Measurements from ENCODE around the gene CMIP.
"Not testable (repeated sequence)": the region's sequence is repeated elsewhere in the genome, so short reads cannot be mapped to it uniquely, and the experiment has no call there.

Gene CMIP

GRCh38 chr16:81577272-81577671 is 132.7 kb downstream of the CMIP start:
- not testable (repeated sequence) for DNase-seq (ENCODE audit: low read depth in 4 of 4, low spot score in 1 of 4)

- DNase-seq (ENCODE audit: low read depth in 4 of 4, low spot score in 1 of 4): no peak
Observed at GRCh38 chr16:81578076-81578475, 133.5 kb downstream of the CMIP start.

- no peak for DNase-seq (ENCODE audit: low read depth in 4 of 4, low spot score in 1 of 4)
Observed at GRCh38 chr16:81578636-81579413, 134.2 kb downstream of the CMIP start.

GRCh38 chr16:81581107-81581506 is 136.5 kb downstream of the CMIP start:
- no peak for DNase-seq (ENCODE audit: low read depth in 4 of 4, low spot score in 1 of 4)

- DNase-seq (ENCODE audit: low read depth in 4 of 4, low spot score in 1 of 4): no peak
Observed at GRCh38 chr16:81582655-81583441, 138.2 kb downstream of the CMIP start.

- no peak for DNase-seq (ENCODE audit: low read depth in 4 of 4, low spot score in 1 of 4)
Observed at GRCh38 chr16:81583893-81584631, 139.5 kb downstream of the CMIP start.

- no peak for DNase-seq (ENCODE audit: low read depth in 4 of 4, low spot score in 1 of 4)
Observed at GRCh38 chr16:81585785-81586184, 141.2 kb downstream of the CMIP start.

- DNase-seq (ENCODE audit: low read depth in 4 of 4, low spot score in 1 of 4): no peak
Observed at GRCh38 chr16:81586417-81586816, 141.8 kb downstream of the CMIP start.

GRCh38 chr16:81586977-81587625 is 142.5 kb downstream of the CMIP start:
- no peak for DNase-seq (ENCODE audit: low read depth in 4 of 4, low spot score in 1 of 4)

GRCh38 chr16:81587626-81588160 is 143.1 kb downstream of the CMIP start:
- DNase-seq (ENCODE audit: low read depth in 4 of 4, low spot score in 1 of 4): no peak

- DNase-seq (ENCODE audit: low read depth in 4 of 4, low spot score in 1 of 4): no peak
Observed at GRCh38 chr16:81588326-81589081, 143.9 kb downstream of the CMIP start.

GRCh38 chr16:81589975-81590650 is 145.5 kb downstream of the CMIP start:
- DNase-seq (ENCODE audit: low read depth in 4 of 4, low spot score in 1 of 4): no peak

- no peak for DNase-seq (ENCODE audit: low read depth in 4 of 4, low spot score in 1 of 4)
Observed at GRCh38 chr16:81590714-81591544, 146.3 kb downstream of the CMIP start.

GRCh38 chr16:81591545-81591870 is 146.9 kb downstream of the CMIP start:
- no peak for DNase-seq (ENCODE audit: low read depth in 4 of 4, low spot score in 1 of 4)

- no peak for DNase-seq (ENCODE audit: low read depth in 4 of 4, low spot score in 1 of 4)
Observed at GRCh38 chr16:81592353-81592866, 147.8 kb downstream of the CMIP start.

- no peak for DNase-seq (ENCODE audit: low read depth in 4 of 4, low spot score in 1 of 4)
Observed at GRCh38 chr16:81593481-81593880, 148.9 kb downstream of the CMIP start.

GRCh38 chr16:81595629-81596292 is 151.2 kb downstream of the CMIP start:
- DNase-seq (ENCODE audit: low read depth in 4 of 4, low spot score in 1 of 4): no peak

GRCh38 chr16:81597079-81597658 is 152.6 kb downstream of the CMIP start:
- no peak for DNase-seq (ENCODE audit: low read depth in 4 of 4, low spot score in 1 of 4)
